ENCODE data around the gene RAMP3.
"Not testable (repeated sequence)": the region's sequence is repeated elsewhere in the genome, so short reads cannot be mapped to it uniquely, and the experiment has no call there.

The RAMP3 gene

GRCh38 chr7:45158471-45158870 lies 880 bp downstream of the RAMP3 start:
- no peak for DNase-seq

GRCh38 chr7:45159296-45159695 lies 1.7 kb downstream of the RAMP3 start:
- no peak for DNase-seq

GRCh38 chr7:45160417-45160881 lies 2.9 kb downstream of the RAMP3 start:
- DNase-seq: no peak

- DNase-seq: no peak
Observed at GRCh38 chr7:45161138-45161537, 3.5 kb downstream of the RAMP3 start.

- DNase-seq: no peak
Observed at GRCh38 chr7:45161842-45162241, 4.3 kb downstream of the RAMP3 start.

- DNase-seq: no peak
Observed at GRCh38 chr7:45162311-45162845, 4.8 kb downstream of the RAMP3 start.

GRCh38 chr7:45162943-45163691 lies 5.5 kb downstream of the RAMP3 start:
- no peak for DNase-seq

GRCh38 chr7:45163692-45164052 lies 6.1 kb downstream of the RAMP3 start:
- no peak for DNase-seq

GRCh38 chr7:45164271-45164670 lies 6.7 kb downstream of the RAMP3 start:
- not testable (repeated sequence) for DNase-seq

- no peak for DNase-seq
Observed at GRCh38 chr7:45165857-45166256, 8.3 kb downstream of the RAMP3 start.

- DNase-seq: no peak
Observed at GRCh38 chr7:45171946-45172345, 14.4 kb downstream of the RAMP3 start.

- DNase-seq: no peak
Observed at GRCh38 chr7:45173596-45174327, 16.2 kb downstream of the RAMP3 start.

- DNase-seq: no peak
Observed at GRCh38 chr7:45174328-45174610, 16.7 kb downstream of the RAMP3 start.

GRCh38 chr7:45174966-45175765 lies 17.6 kb downstream of the RAMP3 start:
- no peak for DNase-seq

GRCh38 chr7:45176091-45176490 lies 18.5 kb downstream of the RAMP3 start:
- DNase-seq: no peak

- DNase-seq: no peak
Observed at GRCh38 chr7:45176886-45177731, 19.5 kb downstream of the RAMP3 start.

- DNase-seq: no peak
Observed at GRCh38 chr7:45177801-45178200, 20.2 kb downstream of the RAMP3 start.

GRCh38 chr7:45178241-45179225 lies 20.9 kb downstream of the RAMP3 start:
- no peak for DNase-seq

GRCh38 chr7:45179666-45180065 lies 22.1 kb downstream of the RAMP3 start:
- DNase-seq: no peak

- no peak for DNase-seq
Observed at GRCh38 chr7:45180084-45180986, 22.7 kb downstream of the RAMP3 start.
